GM12878 (cell line): ENCODE data around the gene KIAA0825.

Experiments
- CTCF ChIP-seq, 3 experiments: IDR thresholded peaks in 2 of 3; conservative IDR thresholded peaks in 1 of 3; 2 replicates each; pipeline ENCODE4 v1.5.1; 2011; ENCODE audit warnings: low read depth in 3 of 3, low read length in 3 of 3, mild to moderate bottlenecking in 3 of 3, control low read depth in 2 of 3, moderate library complexity in 2 of 3, inconsistent platforms in 1 of 3, mixed read lengths in 1 of 3; ENCODE audit not compliant: control insufficient read depth in 2 of 3, insufficient read depth in 1 of 3; ENCODE audit errors: extremely low read depth in 1 of 3
- EZH2 ChIP-seq: IDR thresholded peaks from 2 replicates; pipeline ENCODE4 v1.6.1; 2012; ENCODE audit warnings: low read depth, mild to moderate bottlenecking, control low read depth, inconsistent platforms, low read length, borderline replicate concordance; ENCODE audit not compliant: control insufficient read depth
- SMARCA5 ChIP-seq: fragments of 450-650 bp; IDR thresholded peaks from 2 replicates; pipeline ENCODE4 v1.6.1; 2017; ENCODE audit warnings: mild to moderate bottlenecking
- SREBF1 ChIP-seq: IDR thresholded peaks from 2 replicates; pipeline ENCODE4 v1.6.1; 2012; ENCODE audit warnings: mild to moderate bottlenecking, low read length
- TF ChIP-seq, protein P1 (sequence below): IDR thresholded peaks from 2 replicates; pipeline ENCODE4 v1.6.1; 2012; ENCODE audit warnings: low read depth, low read length, improper control_type of control experiment

GRCh38 chr5:94627191-94627590 is 8.8 kb upstream of the KIAA0825 start:
- TF ChIP-seq CTCF (IDR thresholded peaks at IDR 0.05 in 2 of 3, conservative IDR thresholded peaks at IDR 0.05 in 1 of 3; ENCODE audit: control insufficient read depth in 2 of 3, extremely low read depth in 1 of 3, insufficient read depth in 1 of 3, low read depth in 3 of 3, low read length in 3 of 3) (no peak), SMARCA5 (no peak), SREBF1 (no peak), EZH2 (no peak)
- TF ChIP-seq, protein P1, sequence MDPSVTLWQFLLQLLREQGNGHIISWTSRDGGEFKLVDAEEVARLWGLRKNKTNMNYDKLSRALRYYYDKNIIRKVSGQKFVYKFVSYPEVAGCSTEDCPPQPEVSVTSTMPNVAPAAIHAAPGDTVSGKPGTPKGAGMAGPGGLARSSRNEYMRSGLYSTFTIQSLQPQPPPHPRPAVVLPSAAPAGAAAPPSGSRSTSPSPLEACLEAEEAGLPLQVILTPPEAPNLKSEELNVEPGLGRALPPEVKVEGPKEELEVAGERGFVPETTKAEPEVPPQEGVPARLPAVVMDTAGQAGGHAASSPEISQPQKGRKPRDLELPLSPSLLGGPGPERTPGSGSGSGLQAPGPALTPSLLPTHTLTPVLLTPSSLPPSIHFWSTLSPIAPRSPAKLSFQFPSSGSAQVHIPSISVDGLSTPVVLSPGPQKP, result no peak
